ENCODE data around the gene TMTC2.
"Not testable (repeated sequence)": the region's sequence is repeated elsewhere in the genome, so short reads cannot be mapped to it uniquely, and the experiment has no call there.

TMTC2 gene

GRCh38 chr12:82728710-82729109 lies 42.0 kb downstream of the TMTC2 start:
- no peak for DNase-seq (ENCODE audit: low read depth)

GRCh38 chr12:82730953-82731459 lies 44.3 kb downstream of the TMTC2 start:
- DNase-seq (ENCODE audit: low read depth), result no peak

GRCh38 chr12:82740129-82741000 lies 53.7 kb downstream of the TMTC2 start:
- no peak for DNase-seq (ENCODE audit: low read depth)

- DNase-seq (ENCODE audit: low read depth), result no peak
Observed at GRCh38 chr12:82745063-82745674, 58.5 kb downstream of the TMTC2 start.

- DNase-seq (ENCODE audit: low read depth), result no peak
Observed at GRCh38 chr12:82745807-82746206, 59.1 kb downstream of the TMTC2 start.

GRCh38 chr12:82746668-82747067 lies 60.0 kb downstream of the TMTC2 start:
- DNase-seq (ENCODE audit: low read depth), result no peak

GRCh38 chr12:82749015-82749414 lies 62.3 kb downstream of the TMTC2 start:
- DNase-seq (ENCODE audit: low read depth), result no peak

GRCh38 chr12:82754856-82755255 lies 68.2 kb downstream of the TMTC2 start:
- DNase-seq (ENCODE audit: low read depth), result no peak

GRCh38 chr12:82756303-82756702 lies 69.6 kb downstream of the TMTC2 start:
- no peak for DNase-seq (ENCODE audit: low read depth)

- DNase-seq (ENCODE audit: low read depth), result no peak
Observed at GRCh38 chr12:82757059-82757458, 70.4 kb downstream of the TMTC2 start.

GRCh38 chr12:82757656-82758055 lies 71.0 kb downstream of the TMTC2 start:
- no peak for DNase-seq (ENCODE audit: low read depth)

GRCh38 chr12:82758749-82759330 lies 72.1 kb downstream of the TMTC2 start:
- no peak for DNase-seq (ENCODE audit: low read depth)

- DNase-seq (ENCODE audit: low read depth), result no peak
Observed at GRCh38 chr12:82760423-82760822, 73.7 kb downstream of the TMTC2 start.

- DNase-seq (ENCODE audit: low read depth), result not testable (repeated sequence)
Observed at GRCh38 chr12:82765206-82765605, 78.5 kb downstream of the TMTC2 start.

- no peak for DNase-seq (ENCODE audit: low read depth)
Observed at GRCh38 chr12:82765971-82766705, 79.4 kb downstream of the TMTC2 start.

- no peak for DNase-seq (ENCODE audit: low read depth)
Observed at GRCh38 chr12:82774666-82775065, 88.0 kb downstream of the TMTC2 start.

GRCh38 chr12:82780517-82780916 lies 93.8 kb downstream of the TMTC2 start:
- DNase-seq (ENCODE audit: low read depth), result no peak

GRCh38 chr12:82781309-82781997 lies 94.7 kb downstream of the TMTC2 start:
- DNase-seq (ENCODE audit: low read depth), result no peak

GRCh38 chr12:82783435-82783834 lies 96.7 kb downstream of the TMTC2 start:
- no peak for DNase-seq (ENCODE audit: low read depth)

- DNase-seq (ENCODE audit: low read depth), result no peak
Observed at GRCh38 chr12:82787016-82787415, 100.3 kb downstream of the TMTC2 start.

GRCh38 chr12:82788594-82788993 lies 101.9 kb downstream of the TMTC2 start:
- DNase-seq (ENCODE audit: low read depth), result no peak

- no peak for DNase-seq (ENCODE audit: low read depth)
Observed at GRCh38 chr12:82789674-82790073, 103.0 kb downstream of the TMTC2 start.

All from T-helper 22 cell (primary cell).